Stimulated activated CD8-positive, alpha-beta memory T cell treated with anti-CD3 and anti-CD28 coated beads, Interleukin-2, amount 100 ng/mL, for 48 hours (primary cell): ENCODE results near the gene YBX2.
"Not testable (repeated sequence)": the region's sequence is repeated elsewhere in the genome, so short reads cannot be mapped to it uniquely, and the experiment has no call there.

Experiments
- DNase-seq, 2 donors: peaks; one replicate each; pipeline ENCODE4 v3.0.0-alpha.2; 2020; ENCODE audit warnings: low read depth in 2 of 2

The YBX2 gene

GRCh38 chr17:7246779-7247178, 47.7 kb downstream of the YBX2 start:
- DNase-seq, result no peak

GRCh38 chr17:7243838-7244237, 50.6 kb downstream of the YBX2 start:
- not testable (repeated sequence) for DNase-seq

GRCh38 chr17:7243453-7243729, 51.0 kb downstream of the YBX2 start:
- DNase-seq, result no peak

GRCh38 chr17:7242717-7243452, 51.6 kb downstream of the YBX2 start:
- peak; percentile 82 to 89 for DNase-seq

GRCh38 chr17:7241783-7242716, 52.4 kb downstream of the YBX2 start, which contains the start of gene GABARAP:
GABARAP (minus strand) TSS chr17:7242449; CDS start chr17:7242330, 119 bp downstream.
- DNase-seq, result peak; percentile 85 to 93

GRCh38 chr17:7241090-7241733, 53.2 kb downstream of the YBX2 start:
- DNase-seq, result no peak

GRCh38 chr17:7240375-7240774, 54.1 kb downstream of the YBX2 start:
- DNase-seq, result no peak

GRCh38 chr17:7239091-7240027, 55.1 kb downstream of the YBX2 start, which contains the start of gene PHF23:
PHF23 (minus strand) TSS chr17:7239457; CDS start chr17:7239279, 178 bp downstream.
- peak; percentile 95 to 97 for DNase-seq

GRCh38 chr17:7238420-7239090, 55.9 kb downstream of the YBX2 start:
- no peak for DNase-seq
